Activated T-helper 17 cell treated with anti-CD3 and anti-CD28 coated beads, Interleukin-2, amount 50 U/mL, for 72 hours (primary cell): ENCODE data around the gene APBB2. TPM values are rescaled to one million over a fixed set of nuclear protein-coding genes. Genes with fewer than 3 reads are reported as not detected.
"Not testable (repeated sequence)": the region's sequence is repeated elsewhere in the genome, so short reads cannot be mapped to it uniquely, and the experiment has no call there.

ENCODE experiments used
- ATAC-seq: fragments of 150-1000 bp; cut with Tn5 transposase; replicated peaks from 2 replicates; pipeline ENCODE4 v1.10.0; 2021; ENCODE audit warnings: mild to moderate bottlenecking, moderate library complexity
- H3K27ac Mint-ChIP-seq: one replicate; pipeline ENCODE4 v1.8.0; 2022; ENCODE audit warnings: mixed read lengths
- H3K27me3 Mint-ChIP-seq: one replicate; pipeline ENCODE4 v1.8.0; 2022; ENCODE audit warnings: mixed read lengths
- H3K36me3 Mint-ChIP-seq: one replicate; pipeline ENCODE4 v1.8.0; 2022; ENCODE audit warnings: low read depth, mild to moderate bottlenecking, mixed read lengths
- H3K4me1 Mint-ChIP-seq: one replicate; pipeline ENCODE4 v1.8.0; 2022; ENCODE audit warnings: mixed read lengths
- H3K4me3 Mint-ChIP-seq: one replicate; pipeline ENCODE4 v1.8.0; 2022; ENCODE audit warnings: mild to moderate bottlenecking, mixed read lengths
- H3K9me3 Mint-ChIP-seq: one replicate; pipeline ENCODE4 v1.8.0; 2022; ENCODE audit warnings: mixed read lengths
- total RNA-seq, 2 donors: library from RNA; stranded (reverse); gene quantifications; one replicate each; pipeline ENCODE4 v1.2.3, GENCODE V29; 2022

The APBB2 gene
- total RNA-seq, 2 donors from 2014 or later: 1.6 to 3.0 TPM

DNA sequence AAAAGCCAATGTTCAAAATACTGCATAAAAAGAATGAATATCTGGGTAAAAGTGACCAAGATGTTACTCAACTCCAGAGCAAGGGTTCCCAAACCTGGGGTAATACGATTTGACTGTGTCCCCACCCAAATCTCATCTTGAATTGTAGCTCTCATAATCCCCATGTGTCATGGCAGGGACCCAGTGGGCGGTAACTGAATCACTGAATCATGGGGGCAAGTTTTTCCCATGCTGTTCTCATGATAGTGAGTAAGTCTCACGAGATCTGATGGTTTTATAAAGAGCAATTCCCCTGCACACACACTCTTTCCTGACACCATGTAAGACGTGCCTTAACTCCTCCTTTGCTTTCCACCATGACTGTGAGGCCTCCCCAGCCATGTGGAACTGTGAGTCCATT lies 64.8 kb downstream of the APBB2 start:
- not testable (repeated sequence) for H3K4me3 Mint-ChIP-seq, H3K4me1 Mint-ChIP-seq, H3K27ac Mint-ChIP-seq, ATAC-seq, H3K27me3 Mint-ChIP-seq, H3K9me3 Mint-ChIP-seq, H3K36me3 Mint-ChIP-seq

DNA sequence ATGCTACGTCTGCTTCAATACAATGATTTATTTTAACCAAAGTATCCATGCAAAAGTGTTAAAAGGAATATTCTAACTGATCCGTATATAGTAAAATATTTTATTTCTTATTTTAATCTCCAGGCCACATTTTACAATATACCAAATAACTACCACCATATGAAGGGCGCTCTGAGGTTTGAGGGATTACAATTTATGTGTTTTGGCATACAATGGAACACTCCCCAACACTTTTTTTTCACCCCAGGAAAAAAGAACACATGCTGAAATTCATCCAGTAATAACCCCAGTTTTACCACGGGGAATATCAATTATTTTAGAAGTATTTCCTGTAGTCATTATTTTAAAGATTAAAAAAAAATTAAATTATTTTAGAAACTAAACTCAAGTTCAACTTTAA lies 65.4 kb downstream of the APBB2 start:
- H3K27me3 Mint-ChIP-seq: peaks cover 4% of the 10 kb centered on the region
- no peaks in the 10 kb centered on the region for H3K36me3 Mint-ChIP-seq
- no peaks in the 10 kb centered on the region for H3K4me1 Mint-ChIP-seq
- no peak for ATAC-seq
- no peak overlapping the region for H3K4me3 Mint-ChIP-seq
- peaks cover 3% of the 10 kb centered on the region for H3K9me3 Mint-ChIP-seq
- H3K27ac Mint-ChIP-seq: no peak overlapping the region

DNA sequence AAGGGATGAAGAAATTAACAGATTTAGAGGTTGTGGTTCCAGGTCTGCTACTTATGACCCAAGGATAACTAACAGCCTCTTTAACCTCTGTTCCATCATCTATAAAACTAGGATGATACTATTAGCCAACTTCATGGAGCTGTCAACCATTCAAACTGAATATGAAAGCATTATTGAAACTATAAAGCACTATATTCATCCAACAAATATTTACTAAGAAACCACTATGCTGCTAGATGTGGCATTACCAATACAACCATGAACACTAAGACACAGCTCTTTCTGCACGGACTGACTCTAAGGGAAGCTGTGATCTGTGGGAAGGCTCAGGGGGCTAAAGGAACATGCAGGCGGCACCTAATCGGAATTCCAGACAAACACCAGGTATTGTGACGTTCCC lies 66.0 kb downstream of the APBB2 start:
- ATAC-seq: no peak
- H3K36me3 Mint-ChIP-seq: no peaks in the 10 kb centered on the region

DNA sequence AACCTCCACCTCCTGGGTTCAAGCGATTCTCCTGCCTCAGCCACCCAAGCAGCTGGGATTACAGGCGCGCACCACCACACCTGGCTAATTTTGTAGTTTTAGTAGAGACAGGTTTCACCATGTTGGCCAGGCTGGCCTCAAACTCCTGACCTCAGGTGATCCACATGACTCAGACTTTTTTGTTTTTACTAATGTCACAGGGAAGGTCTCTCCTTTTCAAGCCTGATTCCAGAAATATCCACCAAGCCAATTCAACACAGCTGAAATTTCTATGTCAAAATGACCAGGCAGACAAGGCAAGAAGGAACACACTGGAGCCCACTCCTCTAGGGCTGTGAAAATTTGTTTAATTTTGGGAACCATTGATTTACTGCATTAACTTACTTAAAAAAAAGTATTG lies 66.8 kb downstream of the APBB2 start:
- not testable (repeated sequence) for H3K9me3 Mint-ChIP-seq, H3K4me3 Mint-ChIP-seq, H3K27ac Mint-ChIP-seq, H3K36me3 Mint-ChIP-seq, H3K4me1 Mint-ChIP-seq, ATAC-seq, H3K27me3 Mint-ChIP-seq

More for the DNA sequence above, 66.0 kb downstream of the APBB2 start:
- peaks cover 4% of the 10 kb centered on the region for H3K27me3 Mint-ChIP-seq
- H3K4me3 Mint-ChIP-seq: no peak overlapping the region
- H3K9me3 Mint-ChIP-seq: peaks cover 3% of the 10 kb centered on the region
- no peaks in the 10 kb centered on the region for H3K4me1 Mint-ChIP-seq
- H3K27ac Mint-ChIP-seq: no peak overlapping the region

DNA sequence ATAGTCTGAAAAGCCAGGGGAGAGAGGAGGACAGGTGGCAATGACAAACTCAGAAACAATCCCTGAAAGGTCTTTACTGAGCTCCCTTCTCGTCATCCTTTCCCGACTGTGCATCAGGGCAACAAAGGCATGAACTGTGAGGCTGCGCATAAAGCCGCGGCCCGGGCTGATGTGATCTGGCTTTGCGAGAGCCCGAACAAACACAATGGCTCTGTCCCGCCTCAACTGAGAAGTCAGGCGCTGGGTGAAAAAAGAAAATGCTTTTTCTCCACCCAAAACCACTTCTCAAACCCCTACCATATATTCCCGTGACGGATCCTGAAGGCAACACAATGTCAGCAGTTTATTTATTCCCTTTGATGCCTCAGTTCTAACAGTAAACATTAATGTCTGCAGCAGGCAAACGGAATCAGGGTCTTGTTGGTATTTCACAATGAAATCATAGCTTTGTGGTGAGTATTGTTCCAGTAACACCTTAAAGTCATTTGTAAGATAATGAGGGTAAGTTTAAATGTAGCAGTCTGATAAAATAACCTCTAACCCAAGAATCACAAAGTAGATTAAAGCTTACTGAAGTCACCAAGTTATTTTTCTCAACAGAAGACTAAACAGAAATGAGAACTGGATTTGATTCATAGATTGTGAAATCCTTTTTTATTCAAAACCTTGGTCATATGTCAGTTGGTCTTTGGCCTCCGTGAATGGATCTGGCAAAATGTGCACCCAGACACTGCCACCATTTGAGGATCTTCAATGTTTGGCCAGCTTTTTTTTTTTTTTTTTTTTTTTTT lies 67.4 kb downstream of the APBB2 start:
- no peak overlapping the region for H3K27ac Mint-ChIP-seq
- H3K27me3 Mint-ChIP-seq: peaks cover 4% of the 10 kb centered on the region
- no peaks in the 10 kb centered on the region for H3K4me1 Mint-ChIP-seq
- no peak overlapping the region for H3K4me3 Mint-ChIP-seq
- H3K9me3 Mint-ChIP-seq: peaks cover 3% of the 10 kb centered on the region
- no peak for ATAC-seq
- no peaks in the 10 kb centered on the region for H3K36me3 Mint-ChIP-seq

DNA sequence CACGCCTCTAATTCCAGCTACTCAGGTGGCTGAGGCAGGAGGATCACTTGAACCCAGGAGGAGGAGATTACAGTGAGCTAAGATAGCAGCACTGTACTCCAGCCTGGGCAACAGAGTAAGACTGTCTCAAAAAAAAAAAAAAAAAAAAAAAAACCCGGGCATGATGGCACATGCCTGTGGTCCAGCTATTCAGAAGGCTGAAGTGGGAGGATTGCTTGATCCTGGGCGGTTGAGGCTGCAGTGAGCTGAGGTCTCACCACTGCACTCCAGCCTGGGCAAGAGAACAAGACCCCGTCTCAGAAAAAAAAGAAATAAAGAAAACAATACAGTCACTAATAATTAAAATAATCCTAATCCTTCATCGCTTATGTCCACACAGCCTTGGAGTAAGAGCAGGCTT lies 68.1 kb downstream of the APBB2 start:
- Mint-ChIP-seq H3K4me3 (no peak overlapping the region), H3K27ac (no peak overlapping the region), H3K9me3 (peaks cover 3% of the 10 kb centered on the region), H3K27me3 (peaks cover 4% of the 10 kb centered on the region), H3K4me1 (no peaks in the 10 kb centered on the region), H3K36me3 (no peaks in the 10 kb centered on the region)
- no peak for ATAC-seq

DNA sequence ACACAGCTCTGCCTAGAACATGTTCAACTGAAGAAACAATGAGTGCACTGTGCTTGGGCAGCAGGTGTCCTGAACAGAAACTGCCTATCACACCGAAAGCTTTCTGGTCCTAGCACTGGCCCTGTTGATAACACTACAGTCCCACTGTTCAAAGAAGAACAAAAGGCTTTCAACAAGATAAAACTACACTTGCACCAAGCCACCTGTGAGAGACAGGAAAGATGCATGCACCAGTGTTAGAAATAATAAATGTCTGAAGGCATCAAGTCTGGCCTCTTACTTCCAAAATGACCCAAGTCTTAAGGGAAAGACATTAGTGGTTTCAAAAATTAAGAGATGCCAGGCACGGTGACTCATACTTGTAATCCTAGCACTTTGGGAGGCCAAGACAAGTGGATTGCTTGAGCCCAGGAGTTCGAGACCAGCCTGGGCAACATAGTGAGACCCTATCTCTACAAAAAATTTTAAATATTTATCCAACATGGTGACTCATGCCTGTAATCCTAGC lies 68.7 kb downstream of the APBB2 start:
- Mint-ChIP-seq H3K27me3 (peaks cover 4% of the 10 kb centered on the region), H3K36me3 (no peaks in the 10 kb centered on the region), H3K4me3 (no peak overlapping the region), H3K4me1 (no peaks in the 10 kb centered on the region), H3K9me3 (peaks cover 3% of the 10 kb centered on the region), H3K27ac (no peak overlapping the region)
- no peak for ATAC-seq

DNA sequence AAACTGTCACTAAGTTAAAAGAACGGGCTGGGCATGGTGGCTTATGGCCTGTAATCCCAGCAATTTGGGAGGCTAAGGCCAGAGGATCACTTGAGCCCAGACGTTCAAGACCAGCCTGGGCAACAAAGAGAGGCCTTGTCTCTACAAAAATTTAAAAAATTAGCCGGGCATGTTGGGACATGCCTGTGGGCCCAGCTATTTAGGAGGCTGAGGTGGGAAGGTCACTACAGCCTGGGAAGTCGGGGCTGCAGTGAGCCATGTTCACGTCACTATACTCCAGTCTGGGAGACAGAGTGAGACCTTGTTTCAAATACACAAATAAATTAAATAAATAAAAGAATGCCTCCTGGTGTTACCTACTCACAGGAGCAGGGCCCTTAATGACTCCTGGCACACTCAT lies 69.5 kb downstream of the APBB2 start:
- Mint-ChIP-seq H3K4me1 (no peaks in the 10 kb centered on the region), H3K36me3 (no peaks in the 10 kb centered on the region), H3K27ac (no peak overlapping the region), H3K4me3 (no peak overlapping the region), H3K27me3 (peaks cover 7% of the 10 kb centered on the region), H3K9me3 (peaks cover 3% of the 10 kb centered on the region)
- no peak for ATAC-seq

DNA sequence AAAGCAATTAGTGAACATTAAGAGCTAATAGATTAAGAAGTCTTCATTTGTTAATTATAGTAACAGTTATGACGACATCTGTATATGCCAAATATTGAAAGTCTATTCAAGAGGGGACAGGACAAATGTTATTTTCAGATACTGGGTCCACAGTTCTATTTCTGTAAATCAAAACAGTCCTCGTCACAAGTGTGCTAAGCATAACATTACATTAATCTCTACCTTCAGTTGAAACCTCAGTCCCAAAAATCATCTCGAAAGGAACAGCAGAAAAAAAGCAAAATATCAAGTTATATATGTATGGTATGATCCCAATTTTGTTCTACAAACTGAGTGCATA lies 70.3 kb downstream of the APBB2 start:
- ATAC-seq: no peak
- Mint-ChIP-seq H3K36me3 (no peaks in the 10 kb centered on the region), H3K4me1 (no peaks in the 10 kb centered on the region), H3K9me3 (no peaks in the 10 kb centered on the region), H3K27me3 (peaks cover 7% of the 10 kb centered on the region), H3K4me3 (no peak overlapping the region), H3K27ac (no peak overlapping the region)

DNA sequence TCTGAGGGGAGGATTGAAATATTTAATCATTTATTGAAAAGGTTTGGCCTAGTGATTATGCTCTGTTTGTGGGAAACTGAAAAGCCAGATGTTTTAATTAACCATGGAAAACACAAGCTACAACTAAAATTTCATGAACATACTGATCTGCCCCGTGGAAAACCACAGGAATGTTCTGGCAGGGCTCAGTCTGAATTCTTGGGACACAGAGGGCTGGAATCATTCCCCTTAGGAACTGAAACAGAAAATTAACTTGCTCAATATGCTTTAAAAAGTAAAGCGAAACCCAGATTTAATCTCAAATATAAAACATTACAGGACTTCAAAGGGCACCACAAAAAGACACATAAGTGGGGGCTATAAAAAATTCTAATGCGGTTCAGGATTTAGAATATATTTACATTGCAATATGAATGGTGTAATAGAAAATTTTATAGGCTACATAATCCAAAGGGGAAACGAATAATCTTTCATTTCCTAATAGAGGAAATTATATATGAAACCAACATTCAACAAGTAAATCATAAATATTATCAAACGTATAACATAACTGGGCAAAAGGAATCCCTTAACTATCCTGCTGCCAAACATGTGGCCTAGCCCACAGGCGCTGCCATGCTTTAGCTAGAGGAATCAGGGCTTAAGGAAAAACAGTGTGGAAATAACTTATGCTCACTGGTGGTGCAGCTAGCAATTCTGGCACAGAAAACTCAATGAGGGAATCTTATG lies 70.9 kb downstream of the APBB2 start:
- H3K4me1 Mint-ChIP-seq: no peaks in the 10 kb centered on the region
- H3K27me3 Mint-ChIP-seq: peaks cover 7% of the 10 kb centered on the region
- no peak for ATAC-seq
- H3K27ac Mint-ChIP-seq: no peak overlapping the region
- no peaks in the 10 kb centered on the region for H3K9me3 Mint-ChIP-seq
- no peaks in the 10 kb centered on the region for H3K36me3 Mint-ChIP-seq
- H3K4me3 Mint-ChIP-seq: no peak overlapping the region

DNA sequence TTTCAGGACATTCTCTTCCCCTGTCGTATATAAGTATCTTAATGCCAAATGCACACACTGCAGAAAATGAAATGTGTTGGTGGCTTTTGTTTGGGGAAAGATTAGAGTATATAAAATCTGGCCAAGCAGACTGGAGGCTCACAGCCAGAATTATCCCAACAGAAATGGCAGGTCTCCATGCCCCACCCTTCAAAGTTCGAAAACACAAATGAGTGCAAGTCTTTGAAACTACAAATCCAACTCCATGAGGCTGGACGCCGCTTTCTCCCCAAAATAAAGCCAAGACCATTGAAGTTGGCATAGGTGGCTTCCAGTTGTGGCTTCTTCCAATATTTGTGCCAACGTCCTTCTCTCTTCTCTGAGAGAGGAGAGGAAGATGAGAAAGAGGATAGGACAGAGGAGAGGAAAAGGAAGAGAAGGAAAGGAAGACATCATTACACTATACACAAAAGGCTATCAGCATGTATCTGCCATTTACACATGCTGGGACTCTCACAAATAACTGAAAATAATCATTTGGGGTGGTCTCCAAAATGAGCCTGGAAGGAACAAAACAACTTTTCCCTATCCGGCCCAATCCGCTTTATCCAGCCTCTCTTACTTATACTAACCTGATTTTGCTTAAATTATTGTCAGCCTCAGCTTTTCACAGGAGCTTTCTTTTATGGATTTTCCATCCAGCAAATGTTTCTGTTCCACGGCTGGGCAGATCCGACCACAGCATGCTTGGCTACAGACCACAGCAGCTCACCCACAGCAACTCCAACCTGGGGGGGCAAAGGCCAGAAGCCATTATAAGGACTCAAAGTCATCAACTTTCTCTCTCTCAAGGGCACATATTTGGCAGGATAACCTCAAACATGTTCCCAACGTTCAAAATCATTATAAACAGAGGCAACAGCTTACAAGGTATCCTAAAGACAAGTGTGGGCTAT lies 71.7 kb downstream of the APBB2 start:
- no peak overlapping the region for H3K27ac Mint-ChIP-seq
- H3K36me3 Mint-ChIP-seq: no peaks in the 10 kb centered on the region
- H3K4me3 Mint-ChIP-seq: no peak overlapping the region
- peaks cover 7% of the 10 kb centered on the region for H3K27me3 Mint-ChIP-seq
- no peak for ATAC-seq
- H3K9me3 Mint-ChIP-seq: no peaks in the 10 kb centered on the region
- no peaks in the 10 kb centered on the region for H3K4me1 Mint-ChIP-seq

DNA sequence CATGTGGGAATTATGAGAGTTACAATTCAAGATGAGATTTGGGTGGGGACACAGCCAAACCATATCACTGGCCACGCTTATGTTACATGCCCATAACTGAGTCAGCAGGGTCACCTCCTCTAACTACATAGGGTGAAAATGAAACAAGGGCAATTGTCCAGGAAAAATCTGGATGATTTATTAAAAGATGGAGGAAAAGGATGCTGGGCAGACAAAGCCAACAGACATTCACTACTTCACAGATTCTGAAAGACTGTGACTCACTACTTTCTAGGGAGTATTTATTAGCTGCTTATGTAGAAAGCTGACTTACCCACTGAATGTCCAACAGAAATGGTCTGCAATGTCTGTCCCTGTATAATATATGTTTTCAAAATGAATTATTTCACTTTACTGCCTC lies 72.4 kb downstream of the APBB2 start:
- H3K4me3 Mint-ChIP-seq: no peak overlapping the region
- H3K4me1 Mint-ChIP-seq: no peaks in the 10 kb centered on the region
- no peaks in the 10 kb centered on the region for H3K36me3 Mint-ChIP-seq
- no peak for ATAC-seq
- H3K27ac Mint-ChIP-seq: no peak overlapping the region
- no peaks in the 10 kb centered on the region for H3K9me3 Mint-ChIP-seq
- H3K27me3 Mint-ChIP-seq: peaks cover 7% of the 10 kb centered on the region

DNA sequence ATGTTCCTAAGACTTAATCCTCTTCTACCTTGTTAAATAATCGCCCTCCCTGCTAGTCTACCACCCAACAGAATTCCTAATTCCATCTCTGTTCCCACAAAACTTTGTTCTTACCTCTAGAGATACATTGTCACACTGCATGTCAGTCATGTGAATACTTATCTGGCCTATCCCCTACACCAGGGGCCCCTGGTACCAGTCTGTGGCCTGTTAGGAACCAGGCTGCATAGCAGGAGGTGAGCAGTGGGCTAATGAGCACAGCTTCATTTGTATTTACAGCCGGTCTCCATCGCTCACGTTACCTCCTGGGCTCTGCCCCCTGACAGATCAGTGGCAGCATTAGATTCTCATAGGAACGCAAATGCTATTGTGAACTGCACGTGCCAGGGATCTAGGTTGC lies 73.9 kb downstream of the APBB2 start:
- Mint-ChIP-seq H3K4me3 (no peak overlapping the region), H3K9me3 (no peaks in the 10 kb centered on the region), H3K4me1 (no peaks in the 10 kb centered on the region), H3K27ac (no peak overlapping the region), H3K36me3 (no peaks in the 10 kb centered on the region), H3K27me3 (peaks cover 6% of the 10 kb centered on the region)
- no peak for ATAC-seq

DNA sequence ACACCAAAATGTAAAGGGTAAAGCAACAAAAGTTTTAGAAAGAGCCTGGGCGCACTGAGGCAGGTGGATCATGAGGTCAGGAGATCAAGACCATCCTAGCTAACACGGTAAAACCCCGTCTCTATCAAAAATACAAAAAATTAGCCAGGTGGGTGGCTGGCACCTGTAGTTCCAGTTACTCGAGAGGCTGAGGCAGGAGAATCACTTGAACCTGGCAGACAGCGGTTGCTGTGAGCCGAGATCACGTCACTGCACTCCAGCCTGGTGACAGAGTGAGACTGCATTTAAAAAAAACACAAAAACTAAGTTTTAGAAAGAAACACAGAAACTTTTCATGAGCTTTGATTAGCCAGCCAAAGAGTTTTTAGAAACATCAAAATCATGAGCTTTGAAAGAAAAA lies 76.5 kb downstream of the APBB2 start:
- no peak overlapping the region for H3K4me3 Mint-ChIP-seq
- no peaks in the 10 kb centered on the region for H3K4me1 Mint-ChIP-seq
- ATAC-seq: no peak
- H3K36me3 Mint-ChIP-seq: no peaks in the 10 kb centered on the region
- no peak overlapping the region for H3K27ac Mint-ChIP-seq
- no peaks in the 10 kb centered on the region for H3K9me3 Mint-ChIP-seq
- peaks cover 2% of the 10 kb centered on the region for H3K27me3 Mint-ChIP-seq
